HCT116 (cell line): ENCODE results near the gene CHST3. TPM values are rescaled to one million over a fixed set of nuclear protein-coding genes. Genes with fewer than 3 reads are reported as not detected.

ENCODE experiments used
- ATAC-seq: fragments of 200-7000 bp; cut with Tn5 transposase; 2 replicates; pipeline ENCODE4 v1.9.1; 2020; ENCODE audit warnings: mild to moderate bottlenecking, moderate library complexity
- BruUV-seq: library from RNA; stranded (reverse); fragments of 400-500 nt; replicated peaks from 2 replicates; lab custom pipeline; 2021; lab: Mats Ljungman, UMichigan
- CTCF ChIA-PET: fragments of 300-600 bp; sonication (Branson Sonifier 250); formaldehyde crosslinking; loops from one replicate; lab custom pipeline; 2021; ENCODE audit warnings: antibody characterized with exemption; lab: Charles Lee
- POLR2A ChIA-PET: fragments of 300-600, 350-600 bp; sonication (Branson Sonifier 250); formaldehyde crosslinking; loops from one replicate; lab custom pipeline; 2021; ENCODE audit warnings: antibody characterized with exemption; lab: Charles Lee
- RAD21 ChIA-PET, 2 experiments: fragments of 300-600 bp; sonication (Branson Sonifier 250); formaldehyde crosslinking; loops; one replicate each; lab custom pipeline; 2023; ENCODE audit warnings: low total read pairs in 2 of 2; ENCODE audit not compliant: uncharacterized antibody in 2 of 2, unreplicated experiment in 2 of 2, low non-redundant PET in 1 of 2; lab: Charles Lee
- DNase-seq: peaks from one replicate; pipeline ENCODE4 v3.0.0-alpha.2; 2010; ENCODE audit warnings: low read depth, low spot score
- H2AFZ ChIP-seq: fragments of 200-600 bp; shearing (Covaris generic), sonication (generic); 2 replicates; pipeline ENCODE4 v1.6.1; 2017; ENCODE audit warnings: low read depth, mixed run types, mixed read lengths, antibody characterized with exemption, low read length; ENCODE audit not compliant: poor library complexity, severe bottlenecking
- H3K27ac ChIP-seq: 2 replicates; pipeline ENCODE4 v1.5.1; 2012; ENCODE audit warnings: low read depth, low read length
- H3K27me3 ChIP-seq: fragments of 200-600 bp; sonication (generic); 2 replicates; pipeline ENCODE4 v1.6.1; 2016; ENCODE audit warnings: mixed run types, low read length, mixed read lengths; ENCODE audit not compliant: insufficient read depth
- H3K36me3 ChIP-seq, 2 experiments: fragments of 200-500 bp in 1 of 2; fragments of 200-600 bp in 1 of 2; sonication (Bioruptor generic) in 1 of 2; sonication (generic) in 1 of 2; 2 replicates each; pipeline versions ENCODE4 v1.5.1 to v1.6.1; 2014 to 2016; ENCODE audit warnings: low read length in 2 of 2, inconsistent platforms in 1 of 2, mixed read lengths in 1 of 2, mixed run types in 1 of 2; ENCODE audit not compliant: insufficient read depth in 2 of 2, control insufficient read depth in 1 of 2
- H3K4me1 ChIP-seq, 2 experiments: fragments of 200-600 bp in 1 of 2; sonication (generic) in 1 of 2; 2 replicates each; pipeline versions ENCODE4 v1.5.1 to v1.6.1; 2012 to 2017; ENCODE audit warnings: low read length in 2 of 2, inconsistent platforms in 1 of 2, mild to moderate bottlenecking in 1 of 2, mixed read lengths in 1 of 2, mixed run types in 1 of 2, moderate library complexity in 1 of 2; ENCODE audit not compliant: insufficient read depth in 2 of 2, control insufficient read depth in 1 of 2
- H3K4me2 ChIP-seq: fragments of 200-600 bp; sonication (generic); 2 replicates; pipeline ENCODE4 v1.6.1; 2017; ENCODE audit warnings: mixed run types, low read length, mixed read lengths
- H3K4me3 ChIP-seq, 2 experiments: fragments of 200-600 bp in 1 of 2; sonication (generic) in 1 of 2; replicated peaks in 1 of 2; 2 replicates each; pipeline ENCODE4 v1.5.1; 2011 to 2016; ENCODE audit warnings: low read length in 2 of 2, control low read depth in 1 of 2, low read depth in 1 of 2, mild to moderate bottlenecking in 1 of 2, mixed read lengths in 1 of 2, mixed run types in 1 of 2
- H3K79me2 ChIP-seq: fragments of 200-600 bp; sonication (generic); 2 replicates; pipeline ENCODE4 v1.6.1; 2017; ENCODE audit warnings: mild to moderate bottlenecking, mixed run types, low read length, moderate library complexity, mixed read lengths; ENCODE audit not compliant: insufficient read depth
- H3K9ac ChIP-seq: fragments of 200-600 bp; sonication (generic); 2 replicates; pipeline ENCODE4 v1.6.1; 2016; ENCODE audit warnings: low read length, mixed read lengths
- H3K9me2 ChIP-seq: fragments of 200-600 bp; sonication (generic), shearing (Covaris generic); 2 replicates; pipeline ENCODE4 v1.6.1; 2017; ENCODE audit warnings: mixed run types, mild to moderate bottlenecking, moderate library complexity; ENCODE audit not compliant: insufficient read depth
- H3K9me3 ChIP-seq, 2 experiments: fragments of 200-500 bp in 1 of 2; fragments of 200-600 bp in 1 of 2; sonication (Bioruptor generic) in 1 of 2; sonication (generic) in 1 of 2; 2 replicates each; pipeline ENCODE4 v1.6.1; 2014 to 2017; ENCODE audit warnings: low read length in 2 of 2, mixed read lengths in 2 of 2, inconsistent platforms in 1 of 2, low read depth in 1 of 2, mild to moderate bottlenecking in 1 of 2, mixed run types in 1 of 2, moderate library complexity in 1 of 2; ENCODE audit not compliant: control insufficient read depth in 1 of 2, insufficient read depth in 1 of 2
- H4K20me1 ChIP-seq: fragments of 200-600 bp; sonication (generic), shearing (Covaris generic); 2 replicates; pipeline ENCODE4 v1.6.1; 2017; ENCODE audit warnings: mixed run types, mild to moderate bottlenecking, moderate library complexity; ENCODE audit not compliant: insufficient read depth
- EZH2phosphoT487 ChIP-seq: fragments of 200-600 bp; IDR thresholded peaks from 2 replicates; pipeline ENCODE4 v1.6.1; 2018; ENCODE audit warnings: antibody characterized with exemption, borderline replicate concordance
- SRF ChIP-seq: IDR thresholded peaks from 2 replicates; pipeline ENCODE4 v1.6.1; 2012; ENCODE audit warnings: low read depth
- intact Hi-C: fragments of 100-400 bp; cut with micrococcal nuclease; formaldehyde crosslinking; loops from 2 replicates; pipeline ENCODE4 v1.10.0; 2022
- total RNA-seq: library from RNA; stranded (reverse); gene quantifications from one replicate; pipeline ENCODE4 v1.2.1, GENCODE V29; 2021; ENCODE audit not compliant: unreplicated experiment
- TF ChIP-seq, protein P1 (sequence below): IDR thresholded peaks from 2 replicates; pipeline ENCODE4 v1.6.1; 2012
- TF ChIP-seq, protein P2 (sequence below): IDR thresholded peaks from 2 replicates; pipeline ENCODE4 v1.6.1; 2012; ENCODE audit warnings: low read depth

Gene CHST3
- total RNA-seq, 1 experiment from 2014 or later, result 10.6 TPM

DNA sequence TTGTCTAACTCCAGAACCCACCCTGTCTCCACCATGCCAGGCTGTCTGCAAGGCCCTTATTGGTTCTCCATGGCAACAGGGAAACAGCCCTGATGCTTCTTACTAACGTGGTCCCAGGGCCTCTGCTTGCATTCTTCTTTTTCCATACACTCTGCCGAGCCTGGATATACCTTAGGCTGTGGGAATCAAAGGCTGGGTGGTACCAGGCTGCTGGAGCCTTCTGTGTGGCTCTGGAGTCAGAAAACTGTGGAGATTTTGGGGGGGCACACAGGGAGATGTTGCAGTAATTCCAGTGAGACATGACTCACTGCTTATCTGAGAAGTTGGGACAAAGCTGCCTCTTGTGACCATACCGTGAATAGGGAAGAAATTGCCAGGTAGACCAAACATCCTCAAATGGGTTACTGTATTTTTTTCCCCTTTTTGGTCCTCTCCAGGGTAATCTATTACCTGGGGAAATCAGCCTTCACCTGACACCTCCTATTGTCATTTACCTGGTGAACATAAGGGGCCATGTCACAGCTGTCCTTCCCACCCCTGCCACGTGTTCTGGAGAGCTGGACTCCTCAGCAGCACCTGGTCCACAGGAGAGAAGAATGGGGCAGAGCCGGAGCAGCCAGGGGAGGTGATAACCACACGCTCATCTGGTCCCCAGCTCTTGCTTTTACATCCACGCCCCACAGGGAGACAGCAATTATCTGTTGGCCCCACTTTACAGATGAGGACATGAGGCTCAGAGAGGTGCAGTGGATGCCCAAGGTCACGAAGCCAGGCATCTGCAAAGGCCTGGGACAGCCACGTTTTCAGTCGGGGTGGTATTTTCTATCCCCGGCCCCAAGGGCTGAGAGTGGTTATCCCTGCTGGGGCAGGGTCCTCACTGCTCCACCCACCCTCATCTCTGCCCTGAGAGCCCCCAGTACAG, 4.6 kb downstream of the CHST3 start:
- DNase-seq (no peak), ATAC-seq (no peak)
- no peak overlapping the region for H3K4me3 ChIP-seq
- H3K4me1 ChIP-seq, result peaks cover 38 to 70% of the 10 kb centered on the region in 2 experiments
- H3K79me2 ChIP-seq, result peaks cover 91% of the 10 kb centered on the region
- peak overlapping the region; percentile 100 for H3K4me2 ChIP-seq
- no peaks in the 10 kb centered on the region for H3K36me3 ChIP-seq
- ChIA-PET RAD21 (no interaction called here), CTCF (no interaction called here), POLR2A (no interaction called here)
- H3K9me3 ChIP-seq, result no peaks in the 10 kb centered on the region
- H3K27me3 ChIP-seq, result no peaks in the 10 kb centered on the region
- H3K9ac ChIP-seq, result 0 out of 2 replicates have a peak overlapping the region, but pooled peaks have one; percentile 10
- no peaks in the 10 kb centered on the region for H4K20me1 ChIP-seq
- BruUV-seq, result no TSS peak
- H3K27ac ChIP-seq, result no peak overlapping the region
- no peaks in the 10 kb centered on the region for H3K9me2 ChIP-seq
- TF ChIP-seq SRF (no peak), EZH2phosphoT487 (no peak)
- TF ChIP-seq, protein P1, sequence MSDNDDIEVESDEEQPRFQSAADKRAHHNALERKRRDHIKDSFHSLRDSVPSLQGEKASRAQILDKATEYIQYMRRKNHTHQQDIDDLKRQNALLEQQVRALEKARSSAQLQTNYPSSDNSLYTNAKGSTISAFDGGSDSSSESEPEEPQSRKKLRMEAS, result no peak
- TF ChIP-seq, protein P2, sequence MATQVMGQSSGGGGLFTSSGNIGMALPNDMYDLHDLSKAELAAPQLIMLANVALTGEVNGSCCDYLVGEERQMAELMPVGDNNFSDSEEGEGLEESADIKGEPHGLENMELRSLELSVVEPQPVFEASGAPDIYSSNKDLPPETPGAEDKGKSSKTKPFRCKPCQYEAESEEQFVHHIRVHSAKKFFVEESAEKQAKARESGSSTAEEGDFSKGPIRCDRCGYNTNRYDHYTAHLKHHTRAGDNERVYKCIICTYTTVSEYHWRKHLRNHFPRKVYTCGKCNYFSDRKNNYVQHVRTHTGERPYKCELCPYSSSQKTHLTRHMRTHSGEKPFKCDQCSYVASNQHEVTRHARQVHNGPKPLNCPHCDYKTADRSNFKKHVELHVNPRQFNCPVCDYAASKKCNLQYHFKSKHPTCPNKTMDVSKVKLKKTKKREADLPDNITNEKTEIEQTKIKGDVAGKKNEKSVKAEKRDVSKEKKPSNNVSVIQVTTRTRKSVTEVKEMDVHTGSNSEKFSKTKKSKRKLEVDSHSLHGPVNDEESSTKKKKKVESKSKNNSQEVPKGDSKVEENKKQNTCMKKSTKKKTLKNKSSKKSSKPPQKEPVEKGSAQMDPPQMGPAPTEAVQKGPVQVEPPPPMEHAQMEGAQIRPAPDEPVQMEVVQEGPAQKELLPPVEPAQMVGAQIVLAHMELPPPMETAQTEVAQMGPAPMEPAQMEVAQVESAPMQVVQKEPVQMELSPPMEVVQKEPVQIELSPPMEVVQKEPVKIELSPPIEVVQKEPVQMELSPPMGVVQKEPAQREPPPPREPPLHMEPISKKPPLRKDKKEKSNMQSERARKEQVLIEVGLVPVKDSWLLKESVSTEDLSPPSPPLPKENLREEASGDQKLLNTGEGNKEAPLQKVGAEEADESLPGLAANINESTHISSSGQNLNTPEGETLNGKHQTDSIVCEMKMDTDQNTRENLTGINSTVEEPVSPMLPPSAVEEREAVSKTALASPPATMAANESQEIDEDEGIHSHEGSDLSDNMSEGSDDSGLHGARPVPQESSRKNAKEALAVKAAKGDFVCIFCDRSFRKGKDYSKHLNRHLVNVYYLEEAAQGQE, result no peak
- intact Hi-C loops, result no loop called here
- H2AFZ ChIP-seq, result no peak overlapping the region
